GM21381 (cell line): ENCODE data around the gene STIL.
"Not testable (repeated sequence)": the region's sequence is repeated elsewhere in the genome, so short reads cannot be mapped to it uniquely, and the experiment has no call there.

Experiments used
- ATAC-seq: cut with Tn5 transposase; IDR thresholded peaks from one replicate; pipeline ENCODE4 v1.9.1; 2021; ENCODE audit warnings: mild to moderate bottlenecking, moderate library complexity; ENCODE audit not compliant: unreplicated experiment

The STIL gene

DNA sequence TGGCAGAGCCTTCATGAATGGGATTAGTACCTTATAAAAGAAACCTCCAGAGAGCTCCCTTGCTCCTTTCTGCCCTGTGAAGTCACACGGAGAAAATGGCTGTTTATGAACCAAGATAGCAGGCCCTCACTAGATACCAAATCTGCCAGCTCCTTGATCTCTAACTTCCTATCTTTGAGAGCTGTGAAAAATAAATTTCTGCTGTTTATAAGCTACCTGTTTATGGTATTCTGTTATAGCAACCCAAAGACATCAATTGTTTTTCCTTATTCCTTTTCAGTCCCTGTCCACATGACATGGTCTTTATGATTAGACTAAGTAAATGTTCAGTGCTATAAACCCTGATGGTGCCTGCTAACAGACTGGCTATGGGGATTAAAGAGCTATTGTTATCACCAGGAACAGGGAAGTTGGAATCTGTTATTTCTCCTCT, 9.7 kb upstream of the STIL start:
- ATAC-seq = no peak

- not testable (repeated sequence) for ATAC-seq
Measured at GRCh38 chr1:47319968-47320367, 6.0 kb upstream of the STIL start.

DNA sequence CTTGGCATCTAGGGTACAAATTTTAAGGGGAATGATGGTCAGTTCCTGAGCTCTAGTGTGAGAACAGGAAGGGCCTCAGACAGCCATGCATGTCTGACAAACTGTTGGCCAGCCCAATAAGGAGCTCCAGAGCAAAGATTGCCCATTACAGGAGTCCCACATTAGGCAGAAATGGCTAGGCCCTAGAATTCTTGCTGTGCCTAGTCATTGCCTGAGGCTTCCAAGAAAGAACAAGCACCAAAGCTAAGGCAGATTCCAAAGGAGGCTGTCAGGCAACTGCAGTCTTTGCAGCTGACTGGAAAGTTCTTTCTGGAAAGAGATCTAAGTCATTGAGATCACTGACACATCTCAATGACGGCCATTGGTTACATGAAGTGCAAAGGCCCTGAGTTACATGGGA, 3.9 kb upstream of the STIL start:
- no peak for ATAC-seq

GRCh38 chr1:47309427-47309826, 4.5 kb downstream of the STIL start:
- ATAC-seq = no peak

GRCh38 chr1:47302472-47302871, 11.5 kb downstream of the STIL start:
- ATAC-seq = no peak

DNA sequence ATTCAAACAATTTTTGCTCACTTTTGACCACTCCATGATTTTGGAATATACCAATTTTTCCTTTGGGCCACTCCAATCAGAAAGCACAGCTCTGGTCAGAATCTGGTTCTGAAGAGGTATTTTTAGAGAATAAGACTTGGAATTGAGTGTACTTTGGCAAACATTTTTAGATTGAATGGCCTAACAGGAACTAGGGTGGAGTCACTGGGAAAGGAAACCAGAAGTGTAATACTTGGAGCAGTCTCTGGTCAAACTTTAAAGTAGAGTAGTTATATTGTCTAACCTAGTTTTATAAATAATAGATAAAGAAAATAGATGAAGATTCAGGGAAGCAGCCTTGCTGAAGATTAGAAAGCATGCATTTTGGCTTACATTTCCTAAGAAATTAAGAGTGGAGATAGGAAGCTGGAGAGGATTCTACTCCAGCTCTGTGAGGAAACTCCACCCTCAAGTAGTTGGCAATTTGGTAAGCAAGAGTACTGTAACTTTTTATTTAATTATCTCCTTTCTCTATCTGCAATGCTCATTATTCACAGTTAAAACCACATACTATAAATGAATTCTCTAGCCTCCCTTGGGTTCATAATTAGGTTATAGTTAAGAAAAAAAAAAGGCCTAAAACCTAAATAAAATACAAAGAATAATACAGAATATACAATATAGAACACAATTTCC, 15.8 kb downstream of the STIL start:
- no peak for ATAC-seq

GRCh38 chr1:47295579-47295978, 18.4 kb downstream of the STIL start:
- no peak for ATAC-seq

GRCh38 chr1:47294863-47295262, 19.1 kb downstream of the STIL start:
- ATAC-seq = not testable (repeated sequence)

- ATAC-seq = not testable (repeated sequence)
Measured at GRCh38 chr1:47288116-47288515, 25.8 kb downstream of the STIL start.

GRCh38 chr1:47280142-47280541, 33.8 kb downstream of the STIL start:
- no peak for ATAC-seq

GRCh38 chr1:47276850-47277249, 37.1 kb downstream of the STIL start:
- no peak for ATAC-seq

GRCh38 chr1:47275811-47276210, 38.1 kb downstream of the STIL start:
- ATAC-seq = not testable (repeated sequence)

DNA sequence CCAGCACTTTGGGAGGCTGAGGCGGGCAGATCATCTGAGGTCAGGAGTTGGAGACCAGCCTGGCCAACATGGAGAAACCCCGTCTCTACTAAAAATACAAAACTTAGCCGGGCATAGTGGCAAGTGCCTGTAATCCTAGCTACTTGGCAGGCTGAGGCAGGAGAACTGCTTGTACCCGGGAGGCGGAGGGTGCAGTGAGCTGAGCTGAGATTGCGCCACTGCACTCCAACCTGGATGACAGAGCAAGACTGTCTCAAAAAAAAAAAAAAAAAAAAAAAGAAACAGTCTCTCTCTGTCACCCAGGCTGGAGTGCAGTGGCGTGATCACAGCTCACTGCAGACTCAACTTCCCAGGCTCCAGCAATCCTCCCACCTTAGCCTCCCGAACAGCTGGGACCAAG, 48.4 kb downstream of the STIL start:
- not testable (repeated sequence) for ATAC-seq

- ATAC-seq = no peak
Measured at GRCh38 chr1:47262787-47263413, 51.0 kb downstream of the STIL start.

DNA sequence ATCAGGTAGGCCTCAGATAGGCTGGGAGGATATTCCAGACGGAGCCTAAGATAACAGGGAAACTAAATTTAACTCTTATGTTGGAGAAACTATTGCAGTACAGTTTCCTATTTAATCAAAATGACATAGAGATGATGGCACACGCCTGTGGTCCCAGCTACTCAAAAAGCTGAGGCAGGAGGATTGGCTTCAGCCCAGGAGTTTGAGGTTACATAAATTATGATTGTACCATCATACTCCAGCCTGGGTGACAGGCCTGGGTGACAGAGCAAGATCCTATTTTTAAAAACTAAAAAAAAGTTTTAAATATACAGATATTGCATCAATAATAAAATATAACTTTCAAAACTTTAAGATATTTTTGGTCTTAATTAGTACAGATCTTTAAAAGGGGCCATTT, 56.7 kb downstream of the STIL start:
- ATAC-seq = no peak

- no peak for ATAC-seq
Measured at GRCh38 chr1:47252795-47253194, 61.2 kb downstream of the STIL start.

- ATAC-seq = no peak
Measured at GRCh38 chr1:47252369-47252768, 61.6 kb downstream of the STIL start.

GRCh38 chr1:47249755-47250154, 64.2 kb downstream of the STIL start:
- no peak for ATAC-seq

DNA sequence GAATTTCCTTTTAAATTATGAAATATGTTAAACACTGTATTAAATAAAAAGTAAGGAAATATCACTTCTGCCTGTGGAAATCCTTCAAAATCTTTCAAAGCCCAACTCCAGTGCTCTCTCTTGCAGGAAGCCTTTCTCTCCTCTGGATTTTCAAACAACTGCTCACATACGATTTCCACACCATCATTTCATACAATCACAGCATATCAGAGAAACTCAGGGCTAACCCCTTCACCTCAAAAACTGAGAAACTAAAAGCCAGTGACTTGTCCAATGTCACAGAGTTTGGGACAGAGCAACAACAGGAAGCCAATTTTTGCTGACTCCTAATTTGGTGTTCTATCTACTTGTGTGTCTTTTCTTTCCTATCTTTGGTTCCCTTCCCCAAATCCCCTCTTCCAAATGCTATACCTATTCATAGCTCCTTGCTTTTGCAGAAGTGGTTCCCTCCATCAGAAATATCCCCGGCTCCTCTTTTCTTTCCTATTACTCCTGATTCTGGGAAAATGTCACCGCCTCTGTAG, 69.5 kb downstream of the STIL start:
- ATAC-seq = no peak

DNA sequence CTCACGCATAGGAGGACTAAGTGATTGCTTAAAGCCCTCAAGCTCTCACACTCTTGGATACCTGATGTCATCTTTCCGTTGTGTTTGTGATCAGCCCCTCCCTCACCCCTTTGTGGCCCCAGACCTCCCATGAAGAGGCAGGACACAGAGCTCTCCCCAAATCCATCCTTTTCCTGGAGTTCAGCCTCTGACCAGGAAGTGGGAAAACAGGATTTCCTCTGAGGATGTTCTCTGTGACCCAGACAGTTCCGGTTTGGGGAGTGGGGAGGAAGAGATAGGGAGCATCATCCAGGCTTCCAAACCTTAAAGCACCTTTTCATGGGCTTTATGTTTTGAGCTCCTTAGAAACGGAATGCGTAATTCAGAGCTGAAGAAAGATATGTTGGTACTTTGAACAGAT, 70.0 kb downstream of the STIL start:
- no peak for ATAC-seq

DNA sequence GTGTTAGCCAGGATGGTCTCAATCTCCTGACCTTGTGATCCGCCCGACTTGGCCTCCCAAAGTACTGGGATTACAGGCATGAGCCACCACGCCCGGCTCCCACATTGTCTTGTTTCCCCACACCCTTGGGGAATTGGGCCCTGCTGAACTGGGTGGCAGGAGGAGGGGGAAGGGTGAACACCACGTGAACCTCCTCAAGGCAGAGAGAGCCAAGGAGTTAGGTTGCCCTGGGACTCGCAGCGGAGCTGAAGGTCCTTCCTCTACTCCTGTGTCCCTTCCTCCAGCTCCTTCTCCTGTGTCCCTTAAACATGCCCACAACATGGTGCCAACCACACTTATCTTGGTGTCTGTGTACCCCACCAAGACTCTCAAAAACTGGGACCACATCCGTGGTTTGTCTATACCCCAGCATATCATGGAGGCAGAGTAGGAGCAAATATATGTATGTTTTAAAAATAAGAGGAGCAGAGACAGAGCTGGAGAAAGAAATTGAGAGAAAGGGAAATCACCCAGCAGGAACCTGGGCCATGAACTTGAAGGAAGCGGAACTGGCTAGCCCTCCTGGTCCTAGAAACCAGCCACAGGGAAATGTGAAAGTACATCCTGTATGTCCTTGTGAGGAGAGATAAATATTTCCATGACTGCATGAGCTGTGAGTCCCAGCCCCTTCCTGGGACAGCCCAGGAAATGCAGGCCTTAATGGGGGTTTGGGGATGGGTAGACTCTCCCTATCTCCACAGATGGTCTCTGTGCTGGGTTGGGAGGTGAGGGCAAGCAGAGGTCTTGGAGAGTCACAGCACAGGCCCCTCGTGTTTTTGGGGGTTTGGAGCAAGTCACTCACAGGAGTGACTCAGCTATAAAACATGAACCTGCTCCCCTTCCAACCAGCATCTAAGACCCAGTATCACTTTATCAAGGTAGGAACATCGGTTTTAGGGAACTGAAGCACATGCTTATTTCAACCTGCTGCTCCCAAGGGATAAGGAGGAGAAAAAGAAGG, 72.5 kb downstream of the STIL start:
- ATAC-seq = no peak
